ENCODE measurements around the gene SMIM28.

- no peak for TF ChIP-seq TARDBP (IDR thresholded peaks at IDR 0.05)
- no peak for TF ChIP-seq FOXM1 (IDR thresholded peaks at IDR 0.05; ENCODE audit: borderline replicate concordance)
- no peak for TF ChIP-seq ELF4 (IDR thresholded peaks at IDR 0.05)
- no peak for TF ChIP-seq FOXA1 (IDR thresholded peaks at IDR 0.05)
- no peak for TF ChIP-seq SUZ12 (IDR thresholded peaks at IDR 0.05)
- no peak for TF ChIP-seq SP1 (IDR thresholded peaks at IDR 0.05)
- TF ChIP-seq BHLHE40 (IDR thresholded peaks at IDR 0.05; ENCODE audit: borderline replicate concordance) = no peak
- no peak for TF ChIP-seq ZNF384 (IDR thresholded peaks at IDR 0.05)
- TF ChIP-seq ARNT (IDR thresholded peaks at IDR 0.05) = no peak
- no peak for TF ChIP-seq PKNOX1 (IDR thresholded peaks at IDR 0.05)
Observed at GRCh38 chr6:138426500-138427123, 48.9 kb downstream of the SMIM28 start.

All from HEK293T (cell line).